DMS 273 treated with DMSO at 0.1 percent for 48 hours (cell line): Measurements from ENCODE around the gene DNAJC11.
"Not testable (repeated sequence)": the region's sequence is repeated elsewhere in the genome, so short reads cannot be mapped to it uniquely, and the experiment has no call there.

Experiments
- DNase-seq: peaks from one replicate; lab custom pipeline; 2025; lab: John Stamatoyannopoulos, UW

DNAJC11 gene

GRCh38 chr1:6623269-6623965 lies 78.2 kb downstream of the DNAJC11 start:
- DNase-seq, result no peak

- no peak for DNase-seq
Measured at GRCh38 chr1:6622396-6623152, 79.0 kb downstream of the DNAJC11 start.

- no peak for DNase-seq
Measured at GRCh38 chr1:6621429-6622391, 79.9 kb downstream of the DNAJC11 start.

GRCh38 chr1:6619045-6619444 lies 82.6 kb downstream of the DNAJC11 start:
- no peak for DNase-seq

GRCh38 chr1:6614929-6615785 lies 86.5 kb downstream of the DNAJC11 start:
- DNase-seq, result no peak

GRCh38 chr1:6614019-6614928 lies 87.3 kb downstream of the DNAJC11 start:
- no peak for DNase-seq

GRCh38 chr1:6613361-6614018 lies 88.1 kb downstream of the DNAJC11 start, which contains the start of gene PHF13:
Gene PHF13, plus strand, starts transcription at chr1:6613731. Its CDS starts 336 bp downstream, at chr1:6614067.
- peak; percentile 97 for DNase-seq

- peak; percentile 22 for DNase-seq
Measured at GRCh38 chr1:6612641-6613360, 88.8 kb downstream of the DNAJC11 start.

GRCh38 chr1:6603915-6604558 lies 97.6 kb downstream of the DNAJC11 start:
- DNase-seq, result no peak

- no peak for DNase-seq
Measured at GRCh38 chr1:6603238-6603914, 98.2 kb downstream of the DNAJC11 start.

GRCh38 chr1:6602669-6603237 lies 98.9 kb downstream of the DNAJC11 start, which contains the start of gene KLHL21:
Gene KLHL21, minus strand, starts transcription at chr1:6602869. Its CDS starts 52 bp downstream, at chr1:6602817.
- DNase-seq, result no peak

- no peak for DNase-seq
Measured at GRCh38 chr1:6601923-6602668, 99.5 kb downstream of the DNAJC11 start.

GRCh38 chr1:6601049-6601922 lies 100.3 kb downstream of the DNAJC11 start:
- DNase-seq, result no peak

GRCh38 chr1:6600410-6601048 lies 101.1 kb downstream of the DNAJC11 start:
- no peak for DNase-seq

GRCh38 chr1:6599991-6600390 lies 101.6 kb downstream of the DNAJC11 start:
- not testable (repeated sequence) for DNase-seq
